Panc1 (cell line): ENCODE measurements around the gene FBXO5. TPM values are rescaled to one million over a fixed set of nuclear protein-coding genes. Genes with fewer than 3 reads are reported as not detected.

Experiments used
- ATAC-seq: fragments of 200-7000 bp; cut with Tn5 transposase; 2 replicates; pipeline ENCODE4 v1.9.1; 2020; ENCODE audit warnings: mild to moderate bottlenecking, moderate library complexity
- BruUV-seq: library from RNA; stranded (reverse); fragments of 400-500 nt; replicated peaks from 2 replicates; lab custom pipeline; 2021; lab: Mats Ljungman, UMichigan
- CTCF ChIA-PET: fragments of 300-600 bp; sonication (Branson Sonifier 250); formaldehyde crosslinking; loops from one replicate; lab custom pipeline; 2022; ENCODE audit warnings: antibody characterized with exemption; lab: Charles Lee
- POLR2A ChIA-PET: fragments of 300-600 bp; sonication (Branson Sonifier 250); formaldehyde crosslinking; loops from one replicate; lab custom pipeline; 2022; ENCODE audit warnings: antibody characterized with exemption; lab: Charles Lee
- DNase-seq: peaks from one replicate; pipeline ENCODE4 v3.0.0-alpha.2; 2010; ENCODE audit warnings: low read depth, low spot score
- H3K27ac ChIP-seq: 2 replicates; pipeline ENCODE4 v1.5.1; 2011; ENCODE audit warnings: mild to moderate bottlenecking, low read length, inconsistent platforms
- H3K27me3 ChIP-seq: fragments of 200-500 bp; sonication (Bioruptor generic); 2 replicates; pipeline ENCODE4 v1.6.0; 2014; ENCODE audit warnings: low read length, inconsistent platforms; ENCODE audit not compliant: control insufficient read depth, insufficient read depth
- H3K36me3 ChIP-seq: fragments of 200-500 bp; sonication (Bioruptor generic); 2 replicates; pipeline ENCODE4 v1.5.1; 2014; ENCODE audit warnings: inconsistent platforms, mild to moderate bottlenecking, low read length, moderate library complexity; ENCODE audit not compliant: control insufficient read depth, insufficient read depth
- H3K4me1 ChIP-seq: 2 replicates; pipeline ENCODE4 v1.5.1; 2011; ENCODE audit warnings: inconsistent platforms, mild to moderate bottlenecking, low read length, moderate library complexity; ENCODE audit not compliant: control insufficient read depth, insufficient read depth
- H3K4me3 ChIP-seq, 2 experiments: 2 replicates each; pipeline ENCODE4 v1.5.1; 2011 to 2012; ENCODE audit warnings: low read depth in 2 of 2, low read length in 2 of 2, mild to moderate bottlenecking in 2 of 2, inconsistent platforms in 1 of 2, moderate library complexity in 1 of 2
- H3K9me3 ChIP-seq: fragments of 200-500 bp; sonication (Bioruptor generic); 2 replicates; pipeline ENCODE4 v1.5.1; 2014; ENCODE audit warnings: low read depth, mild to moderate bottlenecking, inconsistent platforms, low read length, moderate library complexity; ENCODE audit not compliant: control insufficient read depth, insufficient read depth
- POLR2AphosphoS5 ChIP-seq: IDR thresholded peaks from 2 replicates; pipeline ENCODE4 v1.6.1; 2012; ENCODE audit warnings: mild to moderate bottlenecking, low read depth, low read length, moderate library complexity
- SIN3A ChIP-seq: IDR thresholded peaks from 2 replicates; pipeline ENCODE4 v1.6.1; 2012; ENCODE audit warnings: low read depth, mild to moderate bottlenecking, low read length, moderate library complexity, borderline replicate concordance; ENCODE audit not compliant: insufficient read depth
- TCF7L2 ChIP-seq: IDR thresholded peaks from 2 replicates; pipeline ENCODE4 v1.6.1; 2011; ENCODE audit warnings: mild to moderate bottlenecking, low read depth, low read length, inconsistent platforms
- in situ Hi-C: cut with HindIII; loops from 2 replicates; pipeline ENCODE4 v1.10.0; 2016; ENCODE audit warnings: low sequenced_read_pairs, low pct_unique_long_range_greater_than_20kb
- intact Hi-C: fragments of 100-400 bp; cut with micrococcal nuclease; formaldehyde crosslinking; loops from one replicate; pipeline ENCODE4 v1.10.0; 2022; ENCODE audit not compliant: unreplicated experiment
- total RNA-seq: library from RNA; stranded (reverse); gene quantifications from one replicate; pipeline ENCODE4 v1.2.1, GENCODE V29; 2021; ENCODE audit not compliant: unreplicated experiment
- TF ChIP-seq, protein P1 (sequence below), 2 experiments: IDR thresholded peaks; 2 replicates each; pipeline ENCODE4 v1.6.1; 2011 to 2012; ENCODE audit warnings: low read depth in 2 of 2, control low read depth in 1 of 2, low read length in 1 of 2, mild to moderate bottlenecking in 1 of 2, moderate library complexity in 1 of 2; ENCODE audit not compliant: insufficient read depth in 1 of 2
- TF ChIP-seq, protein P2 (sequence below): fragments of 450-650 bp; IDR thresholded peaks from 2 replicates; pipeline ENCODE4 v1.5.1; 2017; ENCODE audit warnings: mild to moderate bottlenecking

The FBXO5 gene
- total RNA-seq, 1 experiment from 2014 or later = 33.6 TPM

DNA sequence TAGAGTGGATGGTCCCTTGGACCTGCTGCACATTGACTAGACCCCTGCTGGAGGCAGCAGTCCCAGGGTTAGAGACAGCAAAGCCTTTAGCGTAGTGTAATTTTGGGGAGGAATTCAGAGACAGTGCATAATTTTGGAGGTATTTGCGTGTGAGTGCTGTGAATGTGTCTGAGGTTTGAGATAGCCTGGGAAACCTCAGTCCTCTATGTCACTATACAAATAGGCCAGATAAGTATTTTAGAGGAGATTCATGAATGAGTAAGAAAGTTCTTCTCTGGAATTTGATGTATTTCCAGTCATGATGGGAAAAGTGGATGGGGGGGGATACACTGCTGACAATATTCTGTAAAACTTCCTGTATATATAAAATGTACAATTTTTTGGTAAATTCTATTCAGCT, 45.4 kb upstream of the FBXO5 start:
- Histone ChIP-seq H3K9me3 (no peaks in the 10 kb centered on the region), H3K27me3 (no peaks in the 10 kb centered on the region), H3K4me1 (no peaks in the 10 kb centered on the region; the same call in 1 of the 2 replicates), H3K4me3 (no peak overlapping the region), H3K27ac (no peak overlapping the region), H3K36me3 (no peaks in the 10 kb centered on the region)
- no peak for DNase-seq
- TF ChIP-seq, protein P1, sequence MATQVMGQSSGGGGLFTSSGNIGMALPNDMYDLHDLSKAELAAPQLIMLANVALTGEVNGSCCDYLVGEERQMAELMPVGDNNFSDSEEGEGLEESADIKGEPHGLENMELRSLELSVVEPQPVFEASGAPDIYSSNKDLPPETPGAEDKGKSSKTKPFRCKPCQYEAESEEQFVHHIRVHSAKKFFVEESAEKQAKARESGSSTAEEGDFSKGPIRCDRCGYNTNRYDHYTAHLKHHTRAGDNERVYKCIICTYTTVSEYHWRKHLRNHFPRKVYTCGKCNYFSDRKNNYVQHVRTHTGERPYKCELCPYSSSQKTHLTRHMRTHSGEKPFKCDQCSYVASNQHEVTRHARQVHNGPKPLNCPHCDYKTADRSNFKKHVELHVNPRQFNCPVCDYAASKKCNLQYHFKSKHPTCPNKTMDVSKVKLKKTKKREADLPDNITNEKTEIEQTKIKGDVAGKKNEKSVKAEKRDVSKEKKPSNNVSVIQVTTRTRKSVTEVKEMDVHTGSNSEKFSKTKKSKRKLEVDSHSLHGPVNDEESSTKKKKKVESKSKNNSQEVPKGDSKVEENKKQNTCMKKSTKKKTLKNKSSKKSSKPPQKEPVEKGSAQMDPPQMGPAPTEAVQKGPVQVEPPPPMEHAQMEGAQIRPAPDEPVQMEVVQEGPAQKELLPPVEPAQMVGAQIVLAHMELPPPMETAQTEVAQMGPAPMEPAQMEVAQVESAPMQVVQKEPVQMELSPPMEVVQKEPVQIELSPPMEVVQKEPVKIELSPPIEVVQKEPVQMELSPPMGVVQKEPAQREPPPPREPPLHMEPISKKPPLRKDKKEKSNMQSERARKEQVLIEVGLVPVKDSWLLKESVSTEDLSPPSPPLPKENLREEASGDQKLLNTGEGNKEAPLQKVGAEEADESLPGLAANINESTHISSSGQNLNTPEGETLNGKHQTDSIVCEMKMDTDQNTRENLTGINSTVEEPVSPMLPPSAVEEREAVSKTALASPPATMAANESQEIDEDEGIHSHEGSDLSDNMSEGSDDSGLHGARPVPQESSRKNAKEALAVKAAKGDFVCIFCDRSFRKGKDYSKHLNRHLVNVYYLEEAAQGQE (IDR thresholded peaks at IDR 0.05; ENCODE audit: insufficient read depth in 1 of 2, low read depth in 2 of 2, low read length in 1 of 2) = no peak
- TF ChIP-seq SIN3A (no peak), POLR2AphosphoS5 (no peak)
- TF ChIP-seq, protein P2, sequence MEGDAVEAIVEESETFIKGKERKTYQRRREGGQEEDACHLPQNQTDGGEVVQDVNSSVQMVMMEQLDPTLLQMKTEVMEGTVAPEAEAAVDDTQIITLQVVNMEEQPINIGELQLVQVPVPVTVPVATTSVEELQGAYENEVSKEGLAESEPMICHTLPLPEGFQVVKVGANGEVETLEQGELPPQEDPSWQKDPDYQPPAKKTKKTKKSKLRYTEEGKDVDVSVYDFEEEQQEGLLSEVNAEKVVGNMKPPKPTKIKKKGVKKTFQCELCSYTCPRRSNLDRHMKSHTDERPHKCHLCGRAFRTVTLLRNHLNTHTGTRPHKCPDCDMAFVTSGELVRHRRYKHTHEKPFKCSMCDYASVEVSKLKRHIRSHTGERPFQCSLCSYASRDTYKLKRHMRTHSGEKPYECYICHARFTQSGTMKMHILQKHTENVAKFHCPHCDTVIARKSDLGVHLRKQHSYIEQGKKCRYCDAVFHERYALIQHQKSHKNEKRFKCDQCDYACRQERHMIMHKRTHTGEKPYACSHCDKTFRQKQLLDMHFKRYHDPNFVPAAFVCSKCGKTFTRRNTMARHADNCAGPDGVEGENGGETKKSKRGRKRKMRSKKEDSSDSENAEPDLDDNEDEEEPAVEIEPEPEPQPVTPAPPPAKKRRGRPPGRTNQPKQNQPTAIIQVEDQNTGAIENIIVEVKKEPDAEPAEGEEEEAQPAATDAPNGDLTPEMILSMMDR = no peak
- ChIA-PET CTCF (no interaction called here), POLR2A (no interaction called here)
- no peak for ATAC-seq
- in situ Hi-C loops = no loop called here
- intact Hi-C loops = no loop called here
- no TSS peak for BruUV-seq

DNA sequence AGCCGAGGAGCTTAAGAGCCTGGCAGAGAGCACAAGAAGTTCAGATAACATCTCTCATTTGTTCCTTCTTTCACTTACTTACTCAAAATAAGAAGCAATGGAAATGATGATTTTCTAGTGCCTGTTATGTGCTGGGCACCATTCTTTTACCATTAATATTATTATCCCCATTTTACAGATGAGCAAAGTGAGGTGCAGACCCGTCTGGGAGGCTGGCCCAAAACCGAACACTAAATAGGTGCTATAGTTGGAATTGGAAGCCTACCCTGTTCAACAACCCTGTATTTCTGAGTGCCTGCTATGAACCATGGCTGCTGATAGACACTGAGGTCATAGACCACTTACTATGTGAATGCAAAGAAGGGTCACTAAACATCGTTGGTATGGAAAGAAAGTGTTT, 44.6 kb upstream of the FBXO5 start:
- Histone ChIP-seq H3K4me1 (no peaks in the 10 kb centered on the region; the same call in 1 of the 2 replicates), H3K27ac (no peak overlapping the region), H3K9me3 (no peaks in the 10 kb centered on the region), H3K36me3 (no peaks in the 10 kb centered on the region), H3K4me3 (no peak overlapping the region), H3K27me3 (no peaks in the 10 kb centered on the region)
- ATAC-seq (no peak), DNase-seq (no peak)
- POLR2A ChIA-PET = no interaction called here
- intact Hi-C loops (no loop called here), in situ Hi-C loops (no loop called here)
- BruUV-seq = no TSS peak
- no peak for TF ChIP-seq POLR2AphosphoS5
- no peak for TF ChIP-seq SIN3A
- TF ChIP-seq, protein P2 = no peak
- no peak for TF ChIP-seq TCF7L2
- TF ChIP-seq, protein P1 (IDR thresholded peaks at IDR 0.05; ENCODE audit: insufficient read depth in 1 of 2, low read depth in 2 of 2, low read length in 1 of 2) = no peak
- CTCF ChIA-PET = no interaction called here
